SU-DHL-6 (cell line): ENCODE data around the gene PLOD2.

Experiments
- EZH2phosphoT487 ChIP-seq: fragments of 200-600 bp; sonication (generic), shearing (Covaris generic); conservative IDR thresholded peaks from 2 replicates; pipeline ENCODE4 v1.6.1; 2018; ENCODE audit warnings: mild to moderate bottlenecking, antibody characterized with exemption, low read length, moderate library complexity, mixed read lengths
- TF ChIP-seq, protein P1 (sequence below): fragments of 200-600 bp; sonication (generic); IDR thresholded peaks from one replicate; pipeline ENCODE4 v1.5.1; 2017; ENCODE audit warnings: antibody characterized with exemption, mild to moderate bottlenecking, low read length, moderate library complexity; ENCODE audit not compliant: insufficient read depth, poor library complexity, severe bottlenecking

DNA sequence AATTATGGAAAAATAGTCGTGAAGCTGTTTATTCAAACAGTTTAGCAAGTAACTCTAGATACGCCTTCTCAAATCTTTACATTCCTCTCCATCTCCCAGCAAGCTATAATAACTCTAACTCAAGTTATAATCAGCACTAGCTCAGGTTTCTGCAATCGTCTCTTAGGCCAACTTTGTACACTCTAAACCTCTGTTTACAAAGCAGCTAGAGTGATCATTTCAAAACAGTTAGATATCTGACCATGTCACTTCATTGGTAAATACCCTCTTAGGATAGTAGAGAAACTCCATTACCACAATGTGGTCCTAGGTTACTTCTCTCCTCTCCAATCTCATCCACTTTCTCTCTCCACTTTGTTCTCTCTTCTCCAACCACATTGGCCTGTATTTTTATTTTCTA lies 31.2 kb downstream of the PLOD2 start:
- TF ChIP-seq, protein P1, sequence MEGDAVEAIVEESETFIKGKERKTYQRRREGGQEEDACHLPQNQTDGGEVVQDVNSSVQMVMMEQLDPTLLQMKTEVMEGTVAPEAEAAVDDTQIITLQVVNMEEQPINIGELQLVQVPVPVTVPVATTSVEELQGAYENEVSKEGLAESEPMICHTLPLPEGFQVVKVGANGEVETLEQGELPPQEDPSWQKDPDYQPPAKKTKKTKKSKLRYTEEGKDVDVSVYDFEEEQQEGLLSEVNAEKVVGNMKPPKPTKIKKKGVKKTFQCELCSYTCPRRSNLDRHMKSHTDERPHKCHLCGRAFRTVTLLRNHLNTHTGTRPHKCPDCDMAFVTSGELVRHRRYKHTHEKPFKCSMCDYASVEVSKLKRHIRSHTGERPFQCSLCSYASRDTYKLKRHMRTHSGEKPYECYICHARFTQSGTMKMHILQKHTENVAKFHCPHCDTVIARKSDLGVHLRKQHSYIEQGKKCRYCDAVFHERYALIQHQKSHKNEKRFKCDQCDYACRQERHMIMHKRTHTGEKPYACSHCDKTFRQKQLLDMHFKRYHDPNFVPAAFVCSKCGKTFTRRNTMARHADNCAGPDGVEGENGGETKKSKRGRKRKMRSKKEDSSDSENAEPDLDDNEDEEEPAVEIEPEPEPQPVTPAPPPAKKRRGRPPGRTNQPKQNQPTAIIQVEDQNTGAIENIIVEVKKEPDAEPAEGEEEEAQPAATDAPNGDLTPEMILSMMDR: no peak
- TF ChIP-seq EZH2phosphoT487: no peak
